Measurements from ENCODE around the gene ARRDC2.

- TF ChIP-seq CTCF (IDR thresholded peaks at IDR 0.05) (no peak), EZH2 (IDR thresholded peaks at IDR 0.05) (no peak)
Observed at GRCh38 chr19:18043676-18044075, 35.7 kb downstream of the ARRDC2 start.
